ENCODE results near the gene ASF1A. TPM values are rescaled to one million over a fixed set of nuclear protein-coding genes. Genes with fewer than 3 reads are reported as not detected.

ASF1A gene
- total RNA-seq, 6 experiments from 2014 or later: 5.8 to 15.3 (median 8.3) TPM

DNA sequence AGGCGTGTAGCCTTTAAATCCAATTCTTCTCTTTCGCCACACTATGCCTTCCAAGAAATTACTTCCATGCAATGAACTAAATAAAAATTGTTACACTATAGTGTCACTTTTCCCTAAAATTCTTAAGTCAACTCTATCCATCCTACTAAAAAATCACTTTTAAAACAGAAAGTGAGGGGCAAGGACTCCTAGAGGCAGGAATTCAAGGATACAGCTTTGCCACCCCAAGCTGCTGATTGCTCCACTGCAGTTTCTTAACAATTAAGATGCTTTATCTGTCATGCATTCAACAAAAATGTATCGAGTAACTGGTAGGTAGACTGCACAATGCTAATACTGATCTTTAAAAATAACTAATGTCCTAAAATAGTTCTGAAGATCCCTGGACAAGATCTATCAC is 36.7 kb downstream of the ASF1A start:
- Histone ChIP-seq H3K27me3 (no peaks in the 10 kb centered on the region), H3K27ac (no peak overlapping the region), H3K36me3 (peaks cover 0 to 18% (median 1%) of the 10 kb centered on the region in 4 donors), H3K4me1 (peaks cover 0 to 4% (median 0%) of the 10 kb centered on the region in 4 donors), H3K9me3 (no peaks in the 10 kb centered on the region), H3K4me3 (no peak overlapping the region)
- no peak for ATAC-seq
- TF ChIP-seq, protein P1, sequence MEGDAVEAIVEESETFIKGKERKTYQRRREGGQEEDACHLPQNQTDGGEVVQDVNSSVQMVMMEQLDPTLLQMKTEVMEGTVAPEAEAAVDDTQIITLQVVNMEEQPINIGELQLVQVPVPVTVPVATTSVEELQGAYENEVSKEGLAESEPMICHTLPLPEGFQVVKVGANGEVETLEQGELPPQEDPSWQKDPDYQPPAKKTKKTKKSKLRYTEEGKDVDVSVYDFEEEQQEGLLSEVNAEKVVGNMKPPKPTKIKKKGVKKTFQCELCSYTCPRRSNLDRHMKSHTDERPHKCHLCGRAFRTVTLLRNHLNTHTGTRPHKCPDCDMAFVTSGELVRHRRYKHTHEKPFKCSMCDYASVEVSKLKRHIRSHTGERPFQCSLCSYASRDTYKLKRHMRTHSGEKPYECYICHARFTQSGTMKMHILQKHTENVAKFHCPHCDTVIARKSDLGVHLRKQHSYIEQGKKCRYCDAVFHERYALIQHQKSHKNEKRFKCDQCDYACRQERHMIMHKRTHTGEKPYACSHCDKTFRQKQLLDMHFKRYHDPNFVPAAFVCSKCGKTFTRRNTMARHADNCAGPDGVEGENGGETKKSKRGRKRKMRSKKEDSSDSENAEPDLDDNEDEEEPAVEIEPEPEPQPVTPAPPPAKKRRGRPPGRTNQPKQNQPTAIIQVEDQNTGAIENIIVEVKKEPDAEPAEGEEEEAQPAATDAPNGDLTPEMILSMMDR (IDR thresholded peaks at IDR 0.05): no peak
- TF ChIP-seq POLR2A (IDR thresholded peaks at IDR 0.05): no peak
- no peak for DNase-seq
- intact Hi-C loops (cut with DNase I): no loop called here
- 96% methylated on average over 3 of the region's 3 CpGs for WGBS (ENCODE audit: insufficient coverage, low coverage, low lambda C conversion rate, missing lambda C conversion rate)

DNA sequence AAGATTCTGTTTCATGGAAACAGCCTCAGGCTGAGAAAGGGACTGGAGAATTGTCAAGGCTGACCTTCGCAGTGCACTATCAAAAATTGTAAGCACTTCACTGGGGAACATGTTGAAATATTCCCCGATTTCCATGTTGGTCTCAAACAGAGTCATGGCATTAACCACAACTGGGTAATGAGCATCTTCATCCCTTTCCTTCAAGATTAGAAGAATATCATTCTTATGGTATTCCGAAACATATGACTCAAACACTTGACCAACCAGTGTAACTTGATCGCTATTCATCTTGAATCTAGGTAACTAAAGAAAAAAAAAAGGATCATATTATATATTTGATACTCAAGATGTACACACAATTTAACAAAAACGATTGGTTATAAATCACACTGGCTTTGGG is 37.5 kb downstream of the ASF1A start:
- intact Hi-C loops (cut with DNase I): no loop called here
- DNase-seq (no peak), ATAC-seq (no peak)
- H3K4me1 ChIP-seq: peaks cover 0 to 9% (median 0%) of the 10 kb centered on the region in 4 donors
- TF ChIP-seq, protein P1 (IDR thresholded peaks at IDR 0.05): no peak
- no peak for TF ChIP-seq POLR2A (IDR thresholded peaks at IDR 0.05)
- 85% methylated on average over 5 of the region's 5 CpGs for WGBS (ENCODE audit: insufficient coverage, low coverage, low lambda C conversion rate, missing lambda C conversion rate)
- H3K9me3 ChIP-seq: no peaks in the 10 kb centered on the region
- H3K27ac ChIP-seq: no peak overlapping the region
- H3K27me3 ChIP-seq: no peaks in the 10 kb centered on the region
- no peak overlapping the region for H3K4me3 ChIP-seq
- peaks cover 0 to 18% (median 1%) of the 10 kb centered on the region in 4 donors for H3K36me3 ChIP-seq

DNA sequence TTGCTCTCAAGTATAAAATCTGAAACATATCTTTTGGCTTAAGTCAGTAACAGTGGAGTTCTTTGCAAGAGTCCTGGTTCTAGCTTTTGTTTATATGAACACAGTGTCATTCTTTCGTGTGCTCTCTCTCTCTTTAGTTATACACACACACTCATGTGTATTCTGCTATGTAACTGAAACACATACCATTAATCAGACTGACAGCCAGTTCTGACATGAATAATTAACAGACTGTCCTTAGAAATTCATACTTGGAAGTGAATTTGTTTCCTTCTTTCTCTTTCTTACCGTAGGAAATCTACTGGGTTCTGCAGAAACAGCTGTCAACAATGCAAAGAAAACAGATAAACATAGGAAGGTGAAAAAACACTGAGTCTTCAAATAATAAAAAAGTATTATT is 38.5 kb downstream of the ASF1A start:
- Histone ChIP-seq H3K9me3 (no peaks in the 10 kb centered on the region), H3K4me1 (peaks cover 0 to 9% (median 0%) of the 10 kb centered on the region in 4 donors), H3K27me3 (no peaks in the 10 kb centered on the region), H3K36me3 (peaks cover 0 to 14% (median 1%) of the 10 kb centered on the region in 4 donors), H3K27ac (no peak overlapping the region), H3K4me3 (no peak overlapping the region)
- TF ChIP-seq POLR2A (IDR thresholded peaks at IDR 0.05): no peak
- TF ChIP-seq, protein P1 (IDR thresholded peaks at IDR 0.05): no peak
- ATAC-seq: no peak
- 66% methylated on average over 2 of the region's 2 CpGs for WGBS (ENCODE audit: insufficient coverage, low coverage, low lambda C conversion rate, missing lambda C conversion rate)
- no peak for DNase-seq
- intact Hi-C loops (cut with DNase I): no loop called here

- H3K36me3 ChIP-seq: peaks cover 0 to 10% (median 1%) of the 10 kb centered on the region in 4 donors
- TF ChIP-seq, protein P1 (IDR thresholded peaks at IDR 0.05): no peak
- TF ChIP-seq POLR2A (IDR thresholded peaks at IDR 0.05): no peak
- peaks cover 0 to 9% (median 0%) of the 10 kb centered on the region in 4 donors for H3K4me1 ChIP-seq
- peak overlapping the region in 2 of 3 donors; percentile 81 to 85 for H3K27ac ChIP-seq
- intact Hi-C loops (cut with DNase I): no loop called here
- no peaks in the 10 kb centered on the region for H3K9me3 ChIP-seq
- ATAC-seq: peak in 2 of 4 donors; percentile 2 to 12
- 10% methylated on average over 8 of the region's 8 CpGs for WGBS (ENCODE audit: insufficient coverage, low coverage, low lambda C conversion rate, missing lambda C conversion rate)
- DNase-seq: no peak
- H3K27me3 ChIP-seq: no peaks in the 10 kb centered on the region
- peak overlapping the region; percentile 59 to 81 (median 71) for H3K4me3 ChIP-seq
These were observed 40.0 kb downstream of the ASF1A start for GRCh38 chr6:118933855-118934460.
